CD4-positive, alpha-beta T cell treated with Interferon gamma for 1 hour (primary cell): ENCODE data around the gene RERE.

Experiments used
- DNase-seq: peaks from one replicate; pipeline ENCODE4 v3.0.0-alpha.2; 2020

RERE gene

GRCh38 chr1:8415526-8416278, 401.7 kb downstream of the RERE start:
- no peak for DNase-seq

- no peak for DNase-seq
Observed at GRCh38 chr1:8412183-8412831, 405.1 kb downstream of the RERE start.

- DNase-seq = no peak
Observed at GRCh38 chr1:8411803-8412182, 405.6 kb downstream of the RERE start.

DNA sequence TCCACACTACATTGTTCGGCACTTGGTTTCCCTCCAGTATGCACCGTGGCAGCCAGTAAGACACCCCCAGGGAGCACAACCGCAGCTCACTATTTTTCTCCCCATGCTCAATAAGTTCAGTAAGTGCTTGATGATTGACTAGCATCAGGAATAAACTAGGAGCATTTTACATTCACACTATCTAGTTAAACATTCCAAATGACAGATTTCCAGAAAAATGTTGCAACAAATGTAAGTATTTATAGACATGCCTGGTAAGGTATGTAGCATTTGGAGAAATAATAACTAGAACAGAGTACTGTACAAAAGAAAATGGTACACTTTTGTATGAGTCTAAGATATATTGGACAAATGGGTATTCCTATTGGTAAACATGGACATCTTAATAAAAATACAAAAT, 406.6 kb downstream of the RERE start:
- DNase-seq = no peak

- no peak for DNase-seq
Observed at GRCh38 chr1:8409606-8410005, 407.8 kb downstream of the RERE start.

GRCh38 chr1:8409106-8409505, 408.3 kb downstream of the RERE start:
- DNase-seq = peak; percentile 19

DNA sequence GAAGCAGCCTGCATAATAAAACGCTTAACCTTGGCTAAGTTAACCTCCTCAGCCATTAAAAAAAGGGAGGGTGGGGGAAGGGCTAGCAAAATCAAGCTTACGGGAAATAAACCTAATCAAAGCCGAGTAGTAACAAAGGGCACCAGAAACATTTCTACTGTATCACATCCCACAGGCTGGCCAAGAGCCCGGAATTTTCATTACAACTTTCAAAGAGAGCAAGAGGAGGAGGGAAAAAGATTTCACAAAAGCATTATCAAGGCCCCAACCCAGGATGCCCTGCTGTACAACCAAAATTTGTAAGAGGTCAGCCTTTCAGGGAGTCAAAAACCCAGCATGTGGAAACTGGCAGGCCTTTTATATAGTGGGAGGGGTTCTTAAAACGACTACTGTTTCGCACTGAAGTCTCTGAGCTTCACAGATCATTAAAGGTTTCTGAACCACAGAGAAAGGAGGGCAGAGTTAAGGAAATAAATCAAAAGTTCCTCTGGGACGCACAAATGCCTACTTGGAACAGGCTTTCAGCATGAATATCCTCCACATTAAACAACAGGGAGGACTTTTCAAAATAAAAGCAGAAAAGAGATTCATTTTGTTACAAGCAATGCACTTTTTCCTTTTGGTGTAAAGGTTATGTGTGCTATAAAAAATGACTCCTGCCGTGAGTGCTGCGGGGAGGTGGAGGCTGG, 409.1 kb downstream of the RERE start:
- DNase-seq = no peak

DNA sequence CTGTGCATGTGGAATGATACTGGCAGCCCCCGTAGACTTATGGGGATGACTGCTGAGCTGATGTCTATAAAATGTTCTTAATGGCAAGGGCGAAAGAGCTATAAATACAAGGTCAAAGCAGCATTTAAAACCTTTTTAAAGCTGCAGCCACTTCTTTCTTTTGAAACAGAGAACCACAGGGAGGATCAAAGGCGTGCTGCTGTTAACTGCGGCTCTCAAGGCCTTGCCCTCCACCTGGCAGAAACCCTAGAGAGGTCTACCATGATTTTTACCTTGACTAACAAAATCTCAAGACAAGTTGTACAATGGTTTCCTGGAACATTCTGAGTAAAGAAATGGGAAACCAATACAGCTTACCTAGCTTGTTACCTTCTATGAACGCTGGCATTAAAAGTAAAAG, 409.8 kb downstream of the RERE start:
- DNase-seq = no peak

GRCh38 chr1:8406960-8407359, 410.5 kb downstream of the RERE start:
- no peak for DNase-seq

DNA sequence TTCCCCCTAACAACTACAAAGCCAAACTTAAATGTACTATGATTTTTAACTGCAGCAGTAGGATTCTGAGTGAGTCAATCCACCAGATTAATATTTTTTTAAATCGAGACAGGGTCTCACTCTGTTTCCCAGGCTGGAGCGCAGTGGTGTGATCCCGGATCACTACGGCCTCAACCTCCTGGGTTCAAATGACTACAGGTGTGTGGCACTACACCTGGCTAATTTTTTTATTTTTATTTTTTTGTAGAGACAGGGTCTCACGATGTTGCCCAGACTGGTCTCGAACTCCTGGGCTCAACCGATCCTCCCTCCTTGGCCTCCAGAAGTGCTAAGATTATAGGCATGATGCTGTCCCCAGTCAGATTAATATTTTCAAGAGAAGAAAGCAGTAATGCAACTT, 411.4 kb downstream of the RERE start:
- DNase-seq = no peak

GRCh38 chr1:8404460-8405370, 412.7 kb downstream of the RERE start:
- no peak for DNase-seq

- DNase-seq = no peak
Observed at GRCh38 chr1:8402109-8402710, 415.2 kb downstream of the RERE start.

DNA sequence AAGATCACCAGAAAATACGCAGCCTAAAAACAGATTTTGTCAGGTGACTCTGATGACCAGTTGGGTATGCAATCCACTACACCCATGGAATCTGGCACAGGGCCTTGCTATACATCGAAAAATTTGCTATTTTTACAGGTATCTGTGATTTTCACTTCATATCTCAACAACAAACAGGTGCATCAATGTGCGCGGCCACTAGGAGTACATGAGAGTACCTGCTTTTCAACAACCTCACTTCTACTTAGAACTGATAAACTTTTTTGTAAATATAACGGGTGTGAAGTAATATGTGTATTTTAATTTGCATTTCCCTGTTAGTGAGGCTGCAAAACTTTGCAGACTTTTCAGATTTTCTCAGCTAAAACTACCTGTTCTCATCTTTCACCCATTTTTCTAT, 418.8 kb downstream of the RERE start:
- no peak for DNase-seq

- no peak for DNase-seq
Observed at GRCh38 chr1:8398086-8398485, 419.4 kb downstream of the RERE start.

- DNase-seq = no peak
Observed at GRCh38 chr1:8397511-8397910, 419.9 kb downstream of the RERE start.

DNA sequence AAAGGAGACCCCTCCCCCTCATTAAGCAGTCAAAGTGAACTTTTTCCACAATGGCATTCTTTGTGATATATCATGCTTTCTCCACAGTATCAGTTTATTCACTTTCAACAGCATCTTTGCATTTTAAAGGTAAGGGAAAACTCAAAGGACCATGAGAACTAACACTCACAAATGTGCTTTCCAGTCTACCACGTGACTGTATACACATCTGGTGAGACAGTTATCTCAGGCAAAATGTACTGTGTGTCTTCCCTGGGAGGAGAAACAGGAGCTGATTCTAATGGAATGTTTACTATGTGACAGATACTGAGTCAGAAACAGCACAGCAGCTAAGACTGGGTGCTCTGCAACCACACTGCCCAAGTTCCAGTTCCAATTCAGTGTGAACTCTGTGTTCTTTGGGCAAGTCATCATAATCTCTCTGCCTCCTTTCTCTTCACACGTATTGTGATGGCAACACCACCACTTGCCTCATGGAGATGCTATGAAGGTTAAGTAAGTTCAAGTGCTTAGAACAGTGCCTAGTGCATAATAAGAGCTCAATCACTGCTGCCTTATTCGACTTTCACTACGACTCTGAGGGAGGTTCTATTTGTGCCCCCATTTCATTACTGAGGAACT, 420.5 kb downstream of the RERE start:
- no peak for DNase-seq

GRCh38 chr1:8396083-8396785, 421.2 kb downstream of the RERE start:
- DNase-seq = no peak

- peak; percentile 7 for DNase-seq
Observed at GRCh38 chr1:8395433-8395866, 422.0 kb downstream of the RERE start.

GRCh38 chr1:8394456-8395321, 422.8 kb downstream of the RERE start:
- no peak for DNase-seq

GRCh38 chr1:8392522-8392921, 424.9 kb downstream of the RERE start:
- no peak for DNase-seq
